Stomach (tissue), 9 donors: ENCODE measurements around the gene MFNG. TPM values are rescaled to one million over a fixed set of nuclear protein-coding genes. Genes with fewer than 3 reads are reported as not detected.

Experiments
- DNase-seq, 2 donors: peaks; one replicate each; pipeline versions ENCODE4 v3.0.0 to v3.0.0-alpha.2; 2013 to 2019
- H3K27ac ChIP-seq, 5 donors: fragments of 200-600 bp in 4 of 5; sonication (generic) in 4 of 5; one replicate each; pipeline ENCODE4 v1.5.1; 2013 to 2019; ENCODE audit warnings: mild to moderate bottlenecking in 1 of 5, moderate library complexity in 1 of 5
- H3K27me3 ChIP-seq, 3 donors: fragments of 200-600 bp; sonication (generic); one replicate each; pipeline ENCODE4 v1.5.1; 2017 to 2019; ENCODE audit warnings: mixed run types in 1 of 3
- H3K36me3 ChIP-seq, 4 donors: fragments of 200-600 bp; sonication (generic); 1 replicate in 3 of 4; 2 replicates in 1 of 4; pipeline ENCODE4 v1.5.1; 2016 to 2019
- H3K4me1 ChIP-seq, 4 donors: fragments of 200-600 bp; sonication (generic); one replicate each; pipeline ENCODE4 v1.5.1; 2016 to 2019
- H3K4me3 ChIP-seq, 4 donors: fragments of 200-600 bp; sonication (generic) in 3 of 4; one replicate each; pipeline ENCODE4 v1.5.1; 2016 to 2019; ENCODE audit warnings: mild to moderate bottlenecking in 1 of 4
- H3K9me3 ChIP-seq, 4 donors: fragments of 200-600 bp; sonication (generic); one replicate each; pipeline ENCODE4 v1.5.1; 2016 to 2019
- EP300 ChIP-seq: sonication (generic); formaldehyde crosslinking; IDR thresholded peaks from one replicate; pipeline ENCODE4 v1.6.1; 2017; ENCODE audit warnings: antibody characterized with exemption
- POLR2A ChIP-seq, 4 donors: fragments of 450-650 bp; IDR thresholded peaks; one replicate each; pipeline ENCODE4 v1.6.1; 2016; ENCODE audit warnings: antibody characterized with exemption in 4 of 4, control low read depth in 2 of 4, mild to moderate bottlenecking in 1 of 4, moderate library complexity in 1 of 4
- POLR2AphosphoS5 ChIP-seq, 3 donors: sonication (generic); formaldehyde crosslinking; IDR thresholded peaks; one replicate each; pipeline ENCODE4 v1.6.1; 2016; ENCODE audit warnings: antibody characterized with exemption in 3 of 3
- WGBS, 5 donors: extraction: QIAGEN DNeasy Blood & Tissue Kit in 3 of 5; methylation state at CpG; one replicate each; pipeline versions ENCODE4 v1.1.5 to v1.1.7; 2013 to 2018; 5-methylcytosine and 5-hydroxymethylcytosine counted together
- intact Hi-C: fragments of 100-400 bp; cut with DNase I; formaldehyde crosslinking; loops from one replicate; pipeline ENCODE4 v1.15.1; 2023; ENCODE audit warnings: low total_unique reads
- polyA plus RNA-seq, 3 donors: library from polyadenylated mRNA; stranded (reverse); fragments of 200-250 nt; gene quantifications; one replicate each; pipeline ENCODE4 v1.2.3, GENCODE V29; 2013
- total RNA-seq, 5 donors: library from RNA; depleted of rRNA; stranded (reverse); fragments of >200 nt; gene quantifications; one replicate each; pipeline versions ENCODE4 v1.1.0 to v1.2.3, GENCODE V29; 2014 to 2016
- TF ChIP-seq, protein P1 (sequence below), 7 experiments: fragments of 450-650 bp in 4 of 7; fragments of 200-600 bp in 3 of 7; sonication (generic) in 3 of 7; IDR thresholded peaks; one replicate each; pipeline ENCODE4 v1.5.1; 2016 to 2019; ENCODE audit warnings: antibody characterized with exemption in 7 of 7, control low read depth in 2 of 7, mild to moderate bottlenecking in 1 of 7
- donor health status: healthy with polysubstance abuse.
- donor health status: Bipolar disorder and iron deficiency.
- donor health status: healthy.

MFNG gene
- total and polyA plus RNA-seq, 8 donors: 1.7 to 86.4 (median 8.5) TPM

DNA sequence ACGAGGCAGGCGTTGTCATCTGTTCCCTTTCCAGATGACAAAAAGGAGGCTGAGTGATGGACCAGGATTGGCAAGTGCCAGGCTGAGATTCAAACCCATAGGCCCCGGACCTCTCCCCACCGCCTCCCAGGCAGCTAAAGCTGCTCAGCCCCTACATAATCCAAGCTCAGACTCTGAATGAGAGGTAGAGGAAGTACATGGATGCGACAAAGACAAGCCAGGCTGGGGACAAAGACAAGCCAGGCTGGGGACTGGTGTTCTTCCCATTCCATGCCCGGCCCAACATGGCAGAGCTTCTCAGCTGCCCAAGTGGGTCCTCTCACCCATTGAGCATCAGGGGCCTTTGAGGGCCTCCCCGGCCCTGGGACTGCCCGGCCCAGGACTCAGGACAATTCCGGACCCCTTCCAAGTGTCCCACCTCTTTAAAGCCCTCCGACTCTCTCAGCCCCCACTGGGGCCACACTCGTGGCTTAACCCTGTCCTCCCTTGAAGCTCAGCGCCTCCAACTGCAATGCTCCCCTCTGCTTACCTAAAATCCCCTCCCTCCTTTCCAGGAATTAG is 4.8 kb downstream of the MFNG start:
- H3K36me3 ChIP-seq: peaks cover 4 to 36% (median 17%) of the 10 kb centered on the region in 4 donors
- no peak for TF ChIP-seq POLR2A (IDR thresholded peaks at IDR 0.05)
- TF ChIP-seq, protein P1, sequence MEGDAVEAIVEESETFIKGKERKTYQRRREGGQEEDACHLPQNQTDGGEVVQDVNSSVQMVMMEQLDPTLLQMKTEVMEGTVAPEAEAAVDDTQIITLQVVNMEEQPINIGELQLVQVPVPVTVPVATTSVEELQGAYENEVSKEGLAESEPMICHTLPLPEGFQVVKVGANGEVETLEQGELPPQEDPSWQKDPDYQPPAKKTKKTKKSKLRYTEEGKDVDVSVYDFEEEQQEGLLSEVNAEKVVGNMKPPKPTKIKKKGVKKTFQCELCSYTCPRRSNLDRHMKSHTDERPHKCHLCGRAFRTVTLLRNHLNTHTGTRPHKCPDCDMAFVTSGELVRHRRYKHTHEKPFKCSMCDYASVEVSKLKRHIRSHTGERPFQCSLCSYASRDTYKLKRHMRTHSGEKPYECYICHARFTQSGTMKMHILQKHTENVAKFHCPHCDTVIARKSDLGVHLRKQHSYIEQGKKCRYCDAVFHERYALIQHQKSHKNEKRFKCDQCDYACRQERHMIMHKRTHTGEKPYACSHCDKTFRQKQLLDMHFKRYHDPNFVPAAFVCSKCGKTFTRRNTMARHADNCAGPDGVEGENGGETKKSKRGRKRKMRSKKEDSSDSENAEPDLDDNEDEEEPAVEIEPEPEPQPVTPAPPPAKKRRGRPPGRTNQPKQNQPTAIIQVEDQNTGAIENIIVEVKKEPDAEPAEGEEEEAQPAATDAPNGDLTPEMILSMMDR (IDR thresholded peaks at IDR 0.05): no peak
- no peak for TF ChIP-seq EP300
- no peak for TF ChIP-seq POLR2AphosphoS5 (IDR thresholded peaks at IDR 0.05)
- H3K4me1 ChIP-seq: peaks cover 15 to 27% (median 22%) of the 10 kb centered on the region in 4 donors
- intact Hi-C loops: no loop called here
- H3K27ac ChIP-seq: no peak overlapping the region
- WGBS, 5 donors: 80 to 90% (median 83%) methylated on average over 12 of the region's 12 CpGs
- H3K9me3 ChIP-seq: no peaks in the 10 kb centered on the region
- no peak for DNase-seq
- peaks cover 0 to 66% (median 4%) of the 10 kb centered on the region in 3 donors for H3K27me3 ChIP-seq
- H3K4me3 ChIP-seq: no peak overlapping the region

DNA sequence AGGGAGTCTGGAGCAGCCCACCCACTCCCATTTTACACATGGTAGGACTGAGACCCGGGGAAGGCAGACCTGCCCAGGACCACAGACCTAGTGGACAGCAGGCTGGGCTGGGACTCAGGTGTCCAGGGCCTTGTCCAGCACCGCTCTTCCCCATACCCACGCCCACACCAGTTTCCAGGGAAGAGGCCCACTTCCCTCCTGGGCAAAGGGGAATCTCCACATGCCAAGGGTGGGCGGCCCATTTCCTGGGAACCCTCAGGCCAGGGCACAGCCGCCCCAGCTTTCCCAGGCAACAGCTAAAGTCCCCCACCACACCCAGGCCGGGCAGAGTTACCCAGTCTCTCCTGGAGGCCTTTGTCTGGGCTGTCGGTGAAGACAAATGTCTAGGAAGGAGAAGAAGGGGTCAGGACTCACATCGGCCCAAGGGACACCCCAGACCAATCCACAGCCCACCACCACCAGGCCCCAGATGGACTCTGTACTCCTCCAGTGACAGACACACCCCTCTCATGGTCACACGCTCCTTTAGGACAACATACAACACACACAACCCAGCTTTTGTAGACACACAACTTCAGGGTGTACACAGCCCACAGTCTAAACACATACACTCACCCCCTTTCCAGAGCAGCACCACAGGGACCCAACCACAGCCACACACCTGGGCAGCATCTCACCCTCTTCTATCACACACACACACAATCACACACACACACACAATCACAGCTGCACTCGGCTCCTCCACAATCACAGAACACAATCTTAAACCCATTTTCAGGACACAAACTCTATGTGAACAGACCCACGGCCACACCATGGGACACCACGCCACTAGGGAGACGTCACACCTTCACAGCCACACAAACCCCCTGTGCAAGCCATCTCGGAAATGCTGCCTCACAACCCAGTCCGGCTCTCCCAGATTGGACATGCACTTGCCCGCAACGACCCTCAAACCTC is 5.5 kb downstream of the MFNG start:
- Histone ChIP-seq H3K36me3 (peaks cover 4 to 41% (median 18%) of the 10 kb centered on the region in 4 donors), H3K4me3 (no peak overlapping the region), H3K4me1 (peaks cover 9 to 20% (median 14%) of the 10 kb centered on the region in 4 donors), H3K27ac (no peak overlapping the region), H3K27me3 (peaks cover 0 to 64% (median under 1%) of the 10 kb centered on the region in 3 donors), H3K9me3 (no peaks in the 10 kb centered on the region)
- no peak for TF ChIP-seq POLR2A (IDR thresholded peaks at IDR 0.05)
- TF ChIP-seq EP300: no peak
- TF ChIP-seq POLR2AphosphoS5 (IDR thresholded peaks at IDR 0.05): no peak
- TF ChIP-seq, protein P1 (IDR thresholded peaks at IDR 0.05): no peak
- DNase-seq: no peak
- intact Hi-C loops: no loop called here
- WGBS, 5 donors: 76 to 87% (median 80%) methylated on average over 12 to 17 of the region's 17 CpGs

DNA sequence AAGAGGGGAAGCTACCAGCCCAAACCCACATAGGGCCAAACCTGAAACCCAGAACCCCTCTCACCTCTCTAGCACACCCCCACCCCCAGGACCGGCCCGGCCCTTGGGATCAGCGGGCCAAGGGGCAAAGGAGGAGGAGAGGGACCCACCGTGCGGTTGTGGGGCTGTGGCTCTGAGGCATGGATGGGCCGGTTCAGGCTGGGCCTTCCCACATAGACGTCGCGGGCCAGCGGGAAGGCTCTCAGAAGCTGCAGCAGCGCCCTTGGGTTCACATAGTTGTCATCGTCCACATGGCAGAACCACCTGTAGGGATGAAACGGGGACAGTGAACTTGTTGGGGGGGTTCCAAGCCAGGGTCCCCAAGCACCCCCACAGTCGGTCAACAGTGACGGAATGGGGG is 7.0 kb downstream of the MFNG start:
- 80 to 91% (median 89%) methylated on average over 12 to 15 of the region's 15 CpGs for WGBS, 5 donors
- peaks cover 9 to 16% (median 11%) of the 10 kb centered on the region in 4 donors for H3K4me1 ChIP-seq
- H3K27me3 ChIP-seq: peaks cover 0 to 56% (median 0%) of the 10 kb centered on the region in 3 donors

More for the DNA sequence above, 7.0 kb downstream of the MFNG start:
- H3K4me3 ChIP-seq: no peak overlapping the region
- no peak overlapping the region for H3K27ac ChIP-seq
- intact Hi-C loops: no loop called here
- no peak for DNase-seq
- H3K9me3 ChIP-seq: no peaks in the 10 kb centered on the region
- H3K36me3 ChIP-seq: peaks cover 4 to 50% (median 18%) of the 10 kb centered on the region in 4 donors
- TF ChIP-seq POLR2AphosphoS5 (IDR thresholded peaks at IDR 0.05) (no peak), POLR2A (IDR thresholded peaks at IDR 0.05) (no peak), EP300 (no peak)
- TF ChIP-seq, protein P1 (IDR thresholded peaks at IDR 0.05): no peak
